GM21529 (cell line): ENCODE measurements around the gene C4A.
"Not testable (repeated sequence)": the region's sequence is repeated elsewhere in the genome, so short reads cannot be mapped to it uniquely, and the experiment has no call there.

Source experiments
- ATAC-seq: cut with Tn5 transposase; IDR thresholded peaks from one replicate; pipeline ENCODE4 v1.9.1; 2021; ENCODE audit not compliant: unreplicated experiment

The C4A gene

DNA sequence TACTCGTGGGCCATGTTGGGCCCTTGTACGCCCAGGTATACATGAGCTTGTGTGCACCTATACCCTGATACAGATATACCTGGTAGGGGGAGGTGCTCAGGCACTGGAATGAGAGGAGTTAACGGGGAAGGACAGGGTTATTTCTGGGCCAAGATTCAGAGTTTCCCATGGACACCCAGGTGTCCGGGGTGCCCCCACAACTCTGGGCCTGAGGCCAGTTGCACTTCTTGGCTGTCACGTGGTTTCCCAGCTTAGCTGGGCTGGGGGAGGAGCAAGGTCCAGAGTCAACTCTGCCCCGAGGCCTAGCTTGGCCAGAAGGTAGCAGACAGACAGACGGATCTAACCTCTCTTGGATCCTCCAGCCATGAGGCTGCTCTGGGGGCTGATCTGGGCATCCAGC, at the start of gene C4A:
TSS of gene C4A (plus strand) at position 314 of the 400 bp plus-strand sequence. CDS start at position 365, 51 bp downstream.
- ATAC-seq: not testable (repeated sequence)

GRCh38 chr6:31932137-31932536, 49.7 kb upstream of the C4A start:
- ATAC-seq: not testable (repeated sequence)

DNA sequence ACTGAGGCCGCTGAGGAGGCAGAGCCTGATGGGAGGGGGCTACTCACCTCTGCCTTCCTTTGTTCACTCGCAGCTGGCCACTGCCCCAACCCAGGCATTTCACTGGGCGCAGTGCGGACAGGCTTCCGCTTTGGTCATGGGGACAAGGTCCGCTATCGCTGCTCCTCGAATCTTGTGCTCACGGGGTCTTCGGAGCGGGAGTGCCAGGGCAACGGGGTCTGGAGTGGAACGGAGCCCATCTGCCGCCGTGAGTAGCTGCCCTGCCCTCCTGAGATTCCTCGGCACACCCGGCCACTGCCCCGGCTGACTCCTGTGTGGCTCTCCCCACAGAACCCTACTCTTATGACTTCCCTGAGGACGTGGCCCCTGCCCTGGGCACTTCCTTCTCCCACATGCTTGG, 48.3 kb upstream of the C4A start:
- ATAC-seq: no peak

- ATAC-seq: no peak
These were observed 46.8 kb upstream of the C4A start for GRCh38 chr6:31935021-31935420.

- no peak for ATAC-seq
These were observed 46.0 kb upstream of the C4A start for GRCh38 chr6:31935823-31936222.

DNA sequence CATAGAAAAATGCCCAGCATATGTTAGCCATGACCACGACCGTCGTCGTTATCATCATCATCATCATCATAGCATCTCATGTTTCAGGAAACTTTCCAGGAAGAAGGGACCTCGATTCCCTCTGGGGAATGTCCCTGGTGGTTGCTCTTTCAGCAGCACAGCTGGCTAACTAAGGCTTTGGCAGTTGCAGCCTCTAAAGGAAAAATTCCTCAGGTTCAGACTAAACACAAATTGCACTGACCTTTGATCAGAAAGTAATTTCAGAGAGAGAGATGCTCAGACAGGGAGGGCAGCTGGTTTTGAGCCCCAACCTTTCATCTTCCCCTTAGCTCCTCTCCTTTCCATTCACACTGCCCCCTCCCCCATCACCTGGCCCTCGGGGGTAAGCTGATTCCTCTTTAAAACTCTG, 41.6 kb upstream of the C4A start:
- ATAC-seq: no peak

DNA sequence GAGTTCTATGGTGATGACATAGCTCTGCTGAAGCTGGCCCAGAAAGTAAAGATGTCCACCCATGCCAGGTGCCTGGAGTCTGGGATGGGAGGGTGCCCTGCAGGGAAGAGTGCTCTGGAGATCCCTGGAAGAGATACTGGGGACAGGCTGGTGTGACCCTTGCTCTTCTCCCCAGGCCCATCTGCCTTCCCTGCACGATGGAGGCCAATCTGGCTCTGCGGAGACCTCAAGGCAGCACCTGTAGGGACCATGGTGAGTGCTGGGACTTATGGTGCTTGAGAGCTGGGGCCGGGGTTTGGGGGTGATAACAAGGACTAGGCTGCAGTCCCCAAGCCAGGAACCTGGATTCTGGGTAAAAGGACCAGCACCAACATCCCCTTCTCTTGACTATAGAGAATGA, 38.1 kb upstream of the C4A start:
- ATAC-seq: no peak

GRCh38 chr6:31945154-31945506, 36.7 kb upstream of the C4A start:
- no peak for ATAC-seq

DNA sequence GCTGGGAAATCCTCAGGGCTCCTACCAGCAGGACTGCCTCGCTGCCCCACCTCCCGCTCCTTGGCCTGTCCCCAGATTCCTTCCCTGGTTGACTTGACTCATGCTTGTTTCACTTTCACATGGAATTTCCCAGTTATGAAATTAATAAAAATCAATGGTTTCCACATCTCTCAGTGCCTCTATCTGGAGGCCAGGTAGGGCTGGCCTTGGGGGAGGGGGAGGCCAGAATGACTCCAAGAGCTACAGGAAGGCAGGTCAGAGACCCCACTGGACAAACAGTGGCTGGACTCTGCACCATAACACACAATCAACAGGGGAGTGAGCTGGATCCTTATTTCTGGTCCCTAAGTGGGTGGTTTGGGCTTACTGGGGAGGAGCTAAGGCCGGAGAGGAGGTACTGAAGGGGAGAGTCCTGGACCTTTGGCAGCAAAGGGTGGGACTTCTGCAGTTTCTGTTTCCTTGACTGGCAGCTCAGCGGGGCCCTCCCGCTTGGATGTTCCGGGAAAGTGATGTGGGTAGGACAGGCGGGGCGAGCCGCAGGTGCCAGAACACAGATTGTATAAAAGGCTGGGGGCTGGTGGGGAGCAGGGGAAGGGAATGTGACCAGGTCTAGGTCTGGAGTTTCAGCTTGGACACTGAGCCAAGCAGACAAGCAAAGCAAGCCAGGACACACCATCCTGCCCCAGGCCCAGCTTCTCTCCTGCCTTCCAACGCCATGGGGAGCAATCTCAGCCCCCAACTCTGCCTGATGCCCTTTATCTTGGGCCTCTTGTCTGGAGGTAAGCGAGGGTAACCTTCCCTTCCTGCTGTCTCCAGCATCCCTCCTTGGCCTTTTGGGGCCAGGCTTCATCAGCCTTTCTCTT, 36.1 kb upstream of the C4A start, which contains the start of gene CFB:
TSS of gene CFB (plus strand) at position 589 of the 863 bp plus-strand sequence. CDS start at position 716, 127 bp downstream.
- no peak for ATAC-seq

DNA sequence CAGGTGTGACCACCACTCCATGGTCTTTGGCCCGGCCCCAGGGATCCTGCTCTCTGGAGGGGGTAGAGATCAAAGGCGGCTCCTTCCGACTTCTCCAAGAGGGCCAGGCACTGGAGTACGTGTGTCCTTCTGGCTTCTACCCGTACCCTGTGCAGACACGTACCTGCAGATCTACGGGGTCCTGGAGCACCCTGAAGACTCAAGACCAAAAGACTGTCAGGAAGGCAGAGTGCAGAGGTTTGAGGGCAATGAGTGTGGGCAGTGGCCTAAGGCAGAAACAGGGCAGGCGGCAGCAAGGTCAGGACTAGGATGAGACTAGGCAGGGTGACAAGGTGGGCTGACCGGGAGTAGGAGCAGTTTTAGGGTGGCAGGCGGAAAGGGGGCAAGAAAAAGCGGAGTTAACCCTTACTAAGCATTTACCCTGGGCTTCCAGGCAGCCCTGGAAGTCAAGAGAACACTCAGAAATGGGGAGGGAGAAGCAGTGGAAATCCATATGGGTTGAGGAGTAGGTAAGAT, 35.4 kb upstream of the C4A start:
- ATAC-seq: no peak

DNA sequence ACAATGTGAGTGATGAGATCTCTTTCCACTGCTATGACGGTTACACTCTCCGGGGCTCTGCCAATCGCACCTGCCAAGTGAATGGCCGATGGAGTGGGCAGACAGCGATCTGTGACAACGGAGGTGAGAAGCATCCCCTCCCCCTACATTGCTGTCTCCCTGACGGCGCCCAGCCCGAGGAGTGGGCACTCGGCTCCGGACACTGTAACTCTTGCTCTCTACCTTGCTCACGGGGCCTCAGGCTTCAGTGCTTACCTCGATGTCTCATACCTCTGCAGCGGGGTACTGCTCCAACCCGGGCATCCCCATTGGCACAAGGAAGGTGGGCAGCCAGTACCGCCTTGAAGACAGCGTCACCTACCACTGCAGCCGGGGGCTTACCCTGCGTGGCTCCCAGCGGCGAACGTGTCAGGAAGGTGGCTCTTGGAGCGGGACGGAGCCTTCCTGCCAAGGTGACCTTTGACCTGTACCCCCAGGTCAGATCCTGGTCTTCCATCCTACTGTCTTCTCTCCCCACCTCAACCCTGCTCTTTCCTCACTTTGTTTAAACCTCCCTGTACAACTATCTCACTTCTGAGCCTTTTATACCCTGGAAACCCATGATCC, 34.7 kb upstream of the C4A start:
- ATAC-seq: no peak

DNA sequence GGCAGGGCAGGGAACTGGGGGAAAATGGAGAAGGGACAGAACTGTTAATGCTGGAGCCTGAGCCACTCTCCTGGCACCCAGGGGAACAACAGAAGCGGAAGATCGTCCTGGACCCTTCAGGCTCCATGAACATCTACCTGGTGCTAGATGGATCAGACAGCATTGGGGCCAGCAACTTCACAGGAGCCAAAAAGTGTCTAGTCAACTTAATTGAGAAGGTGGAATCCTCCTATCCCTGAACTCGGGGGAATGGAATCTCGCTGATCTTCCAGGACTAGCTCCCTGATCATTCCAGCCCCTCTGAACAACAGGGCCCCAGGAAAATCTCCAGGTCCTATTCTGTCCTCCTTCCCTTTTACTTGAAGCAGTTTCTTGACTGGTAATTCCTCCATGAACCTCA, 34.0 kb upstream of the C4A start:
- no peak for ATAC-seq

DNA sequence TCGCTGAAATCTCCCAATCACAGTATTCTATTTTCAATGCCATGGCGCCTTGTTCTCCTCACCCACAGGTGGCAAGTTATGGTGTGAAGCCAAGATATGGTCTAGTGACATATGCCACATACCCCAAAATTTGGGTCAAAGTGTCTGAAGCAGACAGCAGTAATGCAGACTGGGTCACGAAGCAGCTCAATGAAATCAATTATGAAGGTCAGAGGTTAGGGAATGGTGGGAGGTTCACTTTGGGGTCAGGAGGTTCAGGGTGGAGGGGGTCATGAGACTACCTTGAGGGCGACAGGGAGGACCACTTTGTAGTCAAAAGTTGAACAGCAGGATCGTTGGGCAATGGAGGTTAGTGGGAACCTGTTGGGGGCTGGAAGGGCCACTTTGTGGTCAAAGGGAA, 33.6 kb upstream of the C4A start:
- ATAC-seq: no peak

GRCh38 chr6:31948753-31949413, 33.0 kb upstream of the C4A start:
- ATAC-seq: no peak

GRCh38 chr6:31949926-31950548, 31.8 kb upstream of the C4A start:
- ATAC-seq: no peak

DNA sequence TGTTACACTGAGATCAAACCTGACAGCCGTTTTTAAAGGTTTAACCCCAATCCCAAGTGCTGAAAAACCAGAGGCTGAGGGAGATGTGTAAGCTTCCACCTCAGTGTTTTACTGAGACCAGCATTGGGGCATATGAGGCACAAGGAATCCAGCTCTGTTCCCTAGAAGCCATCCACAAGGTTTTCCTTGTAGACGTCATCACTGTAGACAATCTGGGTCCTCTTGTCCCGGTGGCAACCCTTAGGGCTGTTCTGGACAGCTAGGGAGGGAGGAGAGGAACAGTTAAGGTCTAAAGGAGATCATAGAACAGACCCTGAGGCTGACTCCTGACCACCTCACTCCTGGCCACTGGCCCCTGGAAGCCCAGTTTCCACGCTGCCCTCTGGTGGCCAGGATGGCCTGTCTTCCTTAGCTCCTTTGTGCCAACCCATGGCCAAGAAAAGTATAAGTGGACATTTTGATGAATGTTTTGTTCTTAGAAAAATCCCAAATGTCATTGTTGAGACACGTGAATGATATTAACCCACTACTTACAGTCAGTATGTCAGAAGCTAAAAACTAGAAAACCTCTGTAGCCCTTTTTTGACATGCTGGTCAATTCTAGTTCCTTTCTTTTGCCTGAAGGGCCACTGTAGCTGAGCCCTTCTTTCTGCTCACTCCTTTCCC, 29.6 kb upstream of the C4A start:
- ATAC-seq: no peak

GRCh38 chr6:31952890-31953289, 29.0 kb upstream of the C4A start:
- no peak for ATAC-seq

DNA sequence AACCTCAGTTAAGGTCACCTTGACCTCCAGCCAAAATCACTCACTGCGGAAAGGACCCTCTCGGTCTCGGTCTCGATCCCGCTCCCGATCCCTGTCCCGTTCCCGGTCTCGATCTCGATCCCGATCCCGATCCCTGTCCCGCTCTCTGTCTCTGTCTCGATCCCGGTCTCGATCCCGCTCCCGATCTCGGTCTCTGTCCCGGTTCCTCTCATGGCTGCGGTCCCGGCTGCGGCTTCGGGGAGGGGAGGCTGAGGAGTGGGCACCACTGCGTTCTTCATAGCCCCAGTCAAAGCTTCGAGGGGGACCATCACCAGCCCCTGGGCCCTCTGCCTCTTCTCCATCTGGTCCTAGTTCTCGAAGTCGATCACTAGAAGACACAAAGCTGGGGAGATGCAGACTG, 27.3 kb upstream of the C4A start:
- ATAC-seq: no peak

- no peak for ATAC-seq
These were observed 25.1 kb upstream of the C4A start for GRCh38 chr6:31956796-31957195.

DNA sequence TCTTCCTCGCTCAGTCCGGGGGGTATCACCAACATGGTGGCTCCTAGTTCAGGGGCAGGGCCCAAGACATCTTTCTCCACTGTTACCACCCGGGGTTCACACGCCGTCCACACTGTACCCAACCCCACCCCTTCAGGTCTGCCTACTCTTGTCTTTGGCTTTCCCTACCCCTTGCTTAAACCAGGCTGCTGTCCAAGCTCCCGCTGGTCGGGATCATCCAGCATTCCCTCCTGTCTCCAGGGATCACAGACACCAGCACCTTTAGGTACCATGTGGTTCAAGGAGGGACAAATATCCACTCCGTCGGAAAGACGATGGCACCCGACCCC, 23.5 kb upstream of the C4A start:
- ATAC-seq: no peak
